Heart left ventricle (tissue), 16 donors: ENCODE results near the gene CBLIF. TPM values are rescaled to one million over a fixed set of nuclear protein-coding genes. Genes with fewer than 3 reads are reported as not detected.

Experiments
- ATAC-seq, 4 donors: fragments of 200-7000 bp; cut with Tn5 transposase; one replicate each; pipeline ENCODE4 v1.9.1; 2020 to 2022; ENCODE audit warnings: moderate library complexity in 4 of 4, mild to moderate bottlenecking in 3 of 4, moderate number of reproducible peaks in 1 of 4
- DNase-seq, 5 donors: peaks; one replicate each; pipeline ENCODE4 v3.0.0-alpha.2; 2020
- H3K27ac ChIP-seq, 12 donors: fragments of 200-600 bp; sonication (generic) in 4 of 12; one replicate each; pipeline versions ENCODE4 v1.5.0 to v1.8.0; 2016 to 2022; ENCODE audit warnings: mild to moderate bottlenecking in 2 of 12
- H3K27me3 ChIP-seq, 9 donors: fragments of 200-600 bp; sonication (generic) in 2 of 9; one replicate each; pipeline versions ENCODE4 v1.5.1 to v1.8.0; 2016 to 2022; ENCODE audit warnings: mild to moderate bottlenecking in 3 of 9
- H3K36me3 ChIP-seq, 9 donors: fragments of 200-600 bp; sonication (generic) in 2 of 9; one replicate each; pipeline versions ENCODE4 v1.5.0 to v1.8.0; 2018 to 2022; ENCODE audit warnings: mild to moderate bottlenecking in 2 of 9
- H3K4me1 ChIP-seq, 12 donors: fragments of 200-600 bp; sonication (generic) in 4 of 12; one replicate each; pipeline versions ENCODE4 v1.5.0 to v1.8.0; 2016 to 2022; ENCODE audit warnings: mild to moderate bottlenecking in 3 of 12
- H3K4me3 ChIP-seq, 12 donors: fragments of 200-600 bp; sonication (generic) in 4 of 12; one replicate each; pipeline versions ENCODE4 v1.5.0 to v1.8.0; 2017 to 2022; ENCODE audit warnings: mild to moderate bottlenecking in 9 of 12, moderate library complexity in 4 of 12
- H3K9me3 ChIP-seq, 12 donors: fragments of 200-600 bp; sonication (generic) in 4 of 12; one replicate each; pipeline versions ENCODE4 v1.5.0 to v1.8.0; 2016 to 2022; ENCODE audit warnings: mild to moderate bottlenecking in 1 of 12
- CTCF ChIP-seq, 12 donors: fragments of 200-600 bp; sonication (generic) in 4 of 12; IDR thresholded peaks; one replicate each; pipeline versions ENCODE4 v1.5.0 to v1.8.0; 2018 to 2022; ENCODE audit warnings: antibody characterized with exemption in 12 of 12, mild to moderate bottlenecking in 5 of 12
- POLR2A ChIP-seq, 2 donors: fragments of 450-650 bp; IDR thresholded peaks; one replicate each; pipeline ENCODE4 v1.6.1; 2017; ENCODE audit warnings: antibody characterized with exemption in 2 of 2, mild to moderate bottlenecking in 2 of 2, moderate library complexity in 2 of 2
- WGBS, 4 donors: extraction: QIAGEN DNeasy Blood & Tissue Kit in 2 of 4; methylation state at CpG; one replicate each; pipeline versions ENCODE4 v1.1.5 to v1.1.7; 2013 to 2018; 5-methylcytosine and 5-hydroxymethylcytosine counted together
- intact Hi-C, 10 donors: fragments of 100-400 bp; cut with DNase I; formaldehyde crosslinking; loops; one replicate each; pipeline versions ENCODE4 v1.11.1 to v1.14.2; 2022
- polyA plus RNA-seq, 2 donors: library from polyadenylated mRNA; stranded (reverse); fragments of 200-250 nt; gene quantifications; one replicate each; pipeline ENCODE4 v1.2.3, GENCODE V29; 2013
- total RNA-seq, 9 donors: library from RNA; depleted of rRNA in 2 of 9; stranded (reverse); fragments of >200 nt in 2 of 9; fragmentation: NEBNext Ultra II Directional in 3 of 9; extraction: Animal tissue kit (Norgen Biotek cat#: 25700) in 3 of 9; gene quantifications; one replicate each; pipeline versions ENCODE4 v1.1.0 to v1.2.4, GENCODE V29; 2016 to 2023
- donor health status: ischemic (EF 13 %, LVEDD 7.1; RV severe dilation, severe dysfunction).
- donor health status: healthy with polysubstance abuse.
- donor health status: DM: no; HTN: yes; CAD: no.
- donor health status: DM: no; HTN: no; CAD: no.
- donor health status: ischemic (EF 25% LVEDD 6.9; RV normal size, moderate dysfunction).
- donor health status: ischemic (EF 25% LVEDD 5.7; RV mildly dilated, moderate dysfunction).
- donor health status: healthy.
- donor health status: DM: yes; HTN: yes; CAD: no.
- donor health status: ischemic (EF 35%, LVEDD 5.7; RV mildly dilated, moderate dysfunction).
- donor health status: nonischemic (EF 11% LVEDD 7.7; RV severe dilation, severe dysfunction).
- donor health status: DM: yes; HTN: yes; CAD: no.
- donor health status: PGD.
- donor health status: ischemic (EF 29% LVEDD 5.4; RV normal size, mild dysfunction).
- donor health status: nonischemic (EF 23%, LVEDD 6.1; RV moderate dilation, normal function).

The CBLIF gene
- total and polyA plus RNA-seq, 11 donors, result not detected

- Histone ChIP-seq H3K27me3 (no peaks in the 10 kb centered on the region), H3K27ac (no peak overlapping the region), H3K4me3 (no peak overlapping the region), H3K9me3 (peaks cover 0 to 3% (median 0%) of the 10 kb centered on the region in 12 donors), H3K4me1 (no peaks in the 10 kb centered on the region), H3K36me3 (no peaks in the 10 kb centered on the region)
- DNase-seq, result no peak
- 75 to 88% (median 83%) methylated on average over 3 of the region's 3 CpGs for WGBS, 4 donors
- intact Hi-C loops, result no loop called here
- ATAC-seq, result no peak
- TF ChIP-seq CTCF (IDR thresholded peaks at IDR 0.05) (no peak), POLR2A (IDR thresholded peaks at IDR 0.05) (no peak)
Observed at GRCh38 chr11:59847626-59848025, 2.3 kb upstream of the CBLIF start.

- Histone ChIP-seq H3K27me3 (no peaks in the 10 kb centered on the region), H3K4me1 (no peaks in the 10 kb centered on the region), H3K4me3 (no peak overlapping the region), H3K27ac (no peak overlapping the region), H3K9me3 (peaks cover 0 to 3% (median 0%) of the 10 kb centered on the region in 12 donors), H3K36me3 (no peaks in the 10 kb centered on the region)
- 71 to 79% (median 77%) methylated on average over 5 of the region's 5 CpGs for WGBS, 4 donors
- DNase-seq (no peak), ATAC-seq (no peak)
- no peak for TF ChIP-seq CTCF (IDR thresholded peaks at IDR 0.05)
- TF ChIP-seq POLR2A (IDR thresholded peaks at IDR 0.05), result no peak
- intact Hi-C loops, result no loop called here
Observed at GRCh38 chr11:59846556-59846955, 1.3 kb upstream of the CBLIF start.

- intact Hi-C loops, result no loop called here
- no peaks in the 10 kb centered on the region for H3K4me1 ChIP-seq
- H3K27me3 ChIP-seq, result no peaks in the 10 kb centered on the region
- no peaks in the 10 kb centered on the region for H3K9me3 ChIP-seq
- TF ChIP-seq CTCF (IDR thresholded peaks at IDR 0.05), result no peak
- TF ChIP-seq POLR2A (IDR thresholded peaks at IDR 0.05), result no peak
- WGBS, 4 donors, result 73 to 80% (median 79%) methylated on average over 12 of the region's 12 CpGs
- no peak for DNase-seq
- ATAC-seq, result no peak
- H3K27ac ChIP-seq, result no peak overlapping the region
- H3K4me3 ChIP-seq, result no peak overlapping the region
- H3K36me3 ChIP-seq, result no peaks in the 10 kb centered on the region
Observed at GRCh38 chr11:59842316-59842715, 3.0 kb downstream of the CBLIF start.

- Histone ChIP-seq H3K36me3 (no peaks in the 10 kb centered on the region), H3K27me3 (no peaks in the 10 kb centered on the region), H3K4me3 (no peak overlapping the region), H3K9me3 (no peaks in the 10 kb centered on the region), H3K27ac (no peak overlapping the region), H3K4me1 (no peaks in the 10 kb centered on the region)
- DNase-seq, result no peak
- intact Hi-C loops, result no loop called here
- ATAC-seq, result no peak
- WGBS, 4 donors, result 90 to 97% (median 92%) methylated on average over 2 of the region's 2 CpGs
- TF ChIP-seq POLR2A (IDR thresholded peaks at IDR 0.05) (no peak), CTCF (IDR thresholded peaks at IDR 0.05) (no peak)
Observed at GRCh38 chr11:59841514-59841913, 3.8 kb downstream of the CBLIF start.
